Upper lobe of left lung (tissue), 6 donors: Measurements from ENCODE around the gene KAT6B. TPM values are rescaled to one million over a fixed set of nuclear protein-coding genes. Genes with fewer than 3 reads are reported as not detected.

Experiments used
- ATAC-seq, 2 donors: fragments of 200-7000 bp; cut with Tn5 transposase; one replicate each; pipeline ENCODE4 v1.9.1; 2022; ENCODE audit warnings: mild to moderate bottlenecking in 2 of 2, moderate library complexity in 2 of 2; ENCODE audit not compliant: low FRiP score in 2 of 2
- DNase-seq, 2 donors: peaks; one replicate each; pipeline ENCODE4 v3.0.0-alpha.2; 2019 to 2020
- H3K27ac ChIP-seq, 4 donors: fragments of 200-600 bp; sonication (generic); one replicate each; pipeline ENCODE4 v1.5.1; 2016 to 2019
- H3K27me3 ChIP-seq, 4 donors: fragments of 200-600 bp; sonication (generic); one replicate each; pipeline ENCODE4 v1.5.1; 2017 to 2019
- H3K36me3 ChIP-seq, 4 donors: fragments of 200-600 bp; sonication (generic); one replicate each; pipeline ENCODE4 v1.5.1; 2016 to 2019
- H3K4me1 ChIP-seq, 4 donors: fragments of 200-600 bp; sonication (generic); one replicate each; pipeline ENCODE4 v1.5.1; 2018 to 2019
- H3K4me3 ChIP-seq, 4 donors: fragments of 200-600 bp; sonication (generic); one replicate each; pipeline ENCODE4 v1.5.1; 2017 to 2019; ENCODE audit warnings: mild to moderate bottlenecking in 2 of 4, moderate library complexity in 1 of 4
- H3K9me3 ChIP-seq, 4 donors: fragments of 200-600 bp; sonication (generic); one replicate each; pipeline ENCODE4 v1.5.1; 2018 to 2019
- CTCF ChIP-seq, 6 experiments: fragments of 450-650 bp in 4 of 6; fragments of 200-600 bp in 2 of 6; sonication (generic) in 2 of 6; IDR thresholded peaks; one replicate each; pipeline ENCODE4 v1.5.1; 2016 to 2019; ENCODE audit warnings: antibody characterized with exemption in 6 of 6
- EP300 ChIP-seq, 4 donors: sonication (generic); formaldehyde crosslinking; IDR thresholded peaks; one replicate each; pipeline ENCODE4 v1.5.1; 2017; ENCODE audit warnings: antibody characterized with exemption in 4 of 4, control low read depth in 2 of 4
- POLR2A ChIP-seq, 4 donors: fragments of 450-650 bp; IDR thresholded peaks; one replicate each; pipeline ENCODE4 v1.5.1; 2016 to 2017; ENCODE audit warnings: antibody characterized with exemption in 4 of 4, mild to moderate bottlenecking in 2 of 4
- POLR2AphosphoS5 ChIP-seq, 2 donors: sonication (generic); formaldehyde crosslinking; IDR thresholded peaks; one replicate each; pipeline ENCODE4 v1.5.1; 2017; ENCODE audit warnings: antibody characterized with exemption in 2 of 2
- WGBS, 2 donors: methylation state at CpG; one replicate each; pipeline ENCODE4 v1.1.5; 2017 to 2018; 5-methylcytosine and 5-hydroxymethylcytosine counted together
- total RNA-seq, 6 donors: library from RNA; depleted of rRNA in 4 of 6; stranded (reverse); fragments of >200 nt in 4 of 6; gene quantifications; one replicate each; pipeline versions ENCODE4 v1.1.0 to v1.2.1, GENCODE V29; 2016 to 2021
- donor health status: DM: no; HTN: no; CAD: no; lungs with moderate emphysema.
- donor health status: DM: no; HTN: yes; CAD: no; lungs with severe emphysema.

KAT6B gene
- total RNA-seq, 6 donors from 2014 or later: 35.2 to 78.4 (median 38.0) TPM

DNA sequence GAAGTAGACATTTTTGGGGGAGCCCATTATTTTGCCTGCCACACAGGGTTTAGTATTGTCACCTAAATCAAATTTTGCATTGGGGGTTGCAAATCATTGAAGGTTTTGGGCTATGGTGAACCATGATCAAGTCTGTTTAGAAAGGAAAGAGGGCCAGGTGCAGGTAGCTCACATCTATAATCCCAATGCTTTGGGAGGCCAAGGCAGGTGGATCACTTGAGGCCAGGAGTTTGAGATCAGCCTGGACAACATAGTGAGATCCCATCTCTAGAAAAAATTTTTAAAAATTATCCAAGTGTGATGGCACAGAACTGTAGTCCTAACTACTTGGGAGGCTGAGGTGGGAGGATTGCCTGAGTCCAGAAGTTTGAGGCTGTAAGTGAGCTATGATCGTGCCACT lies 31.2 kb downstream of the KAT6B start:
- ATAC-seq (no peak), DNase-seq (no peak)
- Histone ChIP-seq H3K9me3 (no peaks in the 10 kb centered on the region), H3K4me1 (peaks cover 19 to 36% (median 28%) of the 10 kb centered on the region in 4 donors), H3K36me3 (no peaks in the 10 kb centered on the region), H3K27me3 (no peaks in the 10 kb centered on the region), H3K4me3 (no peak overlapping the region), H3K27ac (no peak overlapping the region)
- 97 to 100% methylated on average over 1 of the region's 1 CpG for WGBS, 2 donors
- TF ChIP-seq CTCF (IDR thresholded peaks at IDR 0.05) (no peak), EP300 (IDR thresholded peaks at IDR 0.05) (no peak), POLR2AphosphoS5 (IDR thresholded peaks at IDR 0.05) (no peak), POLR2A (IDR thresholded peaks at IDR 0.05) (no peak)

- no peaks in the 10 kb centered on the region for H3K27me3 ChIP-seq
- no peak overlapping the region for H3K4me3 ChIP-seq
- H3K4me1 ChIP-seq: peaks cover 11 to 35% (median 18%) of the 10 kb centered on the region in 4 donors
- WGBS, 2 donors: 82 to 86% methylated on average over 1 of the region's 1 CpG
- no peaks in the 10 kb centered on the region for H3K36me3 ChIP-seq
- no peaks in the 10 kb centered on the region for H3K9me3 ChIP-seq
- ATAC-seq (no peak), DNase-seq (no peak)
- no peak overlapping the region for H3K27ac ChIP-seq
- TF ChIP-seq EP300 (IDR thresholded peaks at IDR 0.05) (no peak), POLR2AphosphoS5 (IDR thresholded peaks at IDR 0.05) (no peak)
These were observed 33.1 kb downstream of the KAT6B start for GRCh38 chr10:74859546-74859945.

GRCh38 chr10:74862625-74863024 lies 36.2 kb downstream of the KAT6B start:
- no peaks in the 10 kb centered on the region for H3K36me3 ChIP-seq
- H3K27ac ChIP-seq: no peak overlapping the region
- TF ChIP-seq EP300 (IDR thresholded peaks at IDR 0.05): no peak
- no peak for TF ChIP-seq POLR2AphosphoS5 (IDR thresholded peaks at IDR 0.05)
- TF ChIP-seq CTCF (IDR thresholded peaks at IDR 0.05): no peak
- no peak for TF ChIP-seq POLR2A (IDR thresholded peaks at IDR 0.05)
- no peaks in the 10 kb centered on the region for H3K9me3 ChIP-seq
- no peak overlapping the region for H3K4me3 ChIP-seq
- WGBS, 2 donors: 77 to 78% methylated on average over 7 of the region's 7 CpGs
- no peak for ATAC-seq
- no peak for DNase-seq
- H3K4me1 ChIP-seq: peaks cover 0 to 25% (median 9%) of the 10 kb centered on the region in 4 donors
- no peaks in the 10 kb centered on the region for H3K27me3 ChIP-seq

DNA sequence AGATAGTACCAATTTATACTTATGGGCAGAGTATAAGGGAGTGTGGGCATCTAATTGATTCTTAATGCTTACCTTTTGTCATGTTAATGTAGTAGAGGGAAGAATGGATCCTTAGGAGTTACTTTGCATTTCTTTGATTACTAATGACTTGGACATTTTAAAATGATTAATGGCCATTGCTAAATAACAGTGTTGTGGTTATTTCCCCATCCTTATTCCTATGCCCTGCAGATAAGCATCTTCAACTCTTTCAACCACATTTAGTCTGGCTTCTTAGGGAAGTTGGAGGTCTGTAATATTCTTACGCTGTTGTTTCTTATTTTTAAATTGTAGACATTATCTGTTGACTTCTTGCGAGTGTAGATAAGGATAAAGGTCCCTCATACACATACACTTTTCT lies 37.2 kb downstream of the KAT6B start:
- no peaks in the 10 kb centered on the region for H3K9me3 ChIP-seq
- TF ChIP-seq POLR2A (IDR thresholded peaks at IDR 0.05): no peak
- H3K4me1 ChIP-seq: peaks cover 0 to 25% (median 9%) of the 10 kb centered on the region in 4 donors
- no peak overlapping the region for H3K27ac ChIP-seq
- no peak for ATAC-seq
- H3K4me3 ChIP-seq: no peak overlapping the region
- WGBS, 2 donors: 44 to 67% methylated on average over 2 of the region's 2 CpGs
- no peak for DNase-seq
- no peaks in the 10 kb centered on the region for H3K27me3 ChIP-seq
- no peaks in the 10 kb centered on the region for H3K36me3 ChIP-seq

- DNase-seq: no peak
- Histone ChIP-seq H3K4me3 (no peak overlapping the region), H3K9me3 (no peaks in the 10 kb centered on the region), H3K4me1 (peaks cover 3 to 14% (median 9%) of the 10 kb centered on the region in 4 donors), H3K36me3 (no peaks in the 10 kb centered on the region), H3K27me3 (no peaks in the 10 kb centered on the region), H3K27ac (no peak overlapping the region)
- no peak for ATAC-seq
- TF ChIP-seq EP300 (IDR thresholded peaks at IDR 0.05) (no peak), POLR2A (IDR thresholded peaks at IDR 0.05) (no peak), CTCF (IDR thresholded peaks at IDR 0.05) (no peak), POLR2AphosphoS5 (IDR thresholded peaks at IDR 0.05) (no peak)
- WGBS, 2 donors: 85 to 91% methylated on average over 3 of the region's 3 CpGs
These were observed 41.0 kb downstream of the KAT6B start for GRCh38 chr10:74867351-74867750.

DNA sequence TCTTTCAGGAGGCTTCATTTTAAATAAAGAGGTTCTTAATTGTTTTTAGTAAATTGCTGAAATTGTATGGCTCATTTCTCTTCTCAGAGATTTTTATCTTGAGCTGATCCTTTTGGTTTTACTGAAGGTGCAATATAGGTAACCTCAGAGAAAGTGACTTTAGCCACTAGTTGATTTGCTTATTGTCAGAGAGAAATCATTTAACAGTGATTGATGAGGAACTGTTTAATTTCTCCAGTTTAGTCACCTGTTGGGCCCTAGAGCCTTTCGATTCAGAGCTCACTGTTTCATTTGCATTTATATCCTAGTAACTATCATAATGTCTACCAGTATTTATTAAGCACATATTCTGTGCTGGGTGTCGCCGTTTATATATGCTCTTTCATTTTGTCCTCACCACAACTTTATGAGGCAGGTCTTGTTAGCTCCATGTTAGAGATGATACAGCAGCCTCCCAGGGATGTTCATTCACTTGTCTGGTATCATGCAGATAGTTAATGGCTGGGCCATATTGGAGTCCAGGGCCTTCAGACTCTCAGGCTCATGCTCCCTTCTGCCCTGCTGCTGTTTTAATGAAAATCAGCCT lies 42.1 kb downstream of the KAT6B start:
- ATAC-seq (no peak), DNase-seq (no peak)
- Histone ChIP-seq H3K4me3 (no peak overlapping the region), H3K27ac (no peak overlapping the region), H3K4me1 (peaks cover 0 to 15% (median 4%) of the 10 kb centered on the region in 4 donors), H3K36me3 (no peaks in the 10 kb centered on the region), H3K9me3 (no peaks in the 10 kb centered on the region), H3K27me3 (no peaks in the 10 kb centered on the region)
- TF ChIP-seq EP300 (IDR thresholded peaks at IDR 0.05): no peak
- TF ChIP-seq POLR2AphosphoS5 (IDR thresholded peaks at IDR 0.05): no peak
- TF ChIP-seq CTCF (IDR thresholded peaks at IDR 0.05): no peak
- TF ChIP-seq POLR2A (IDR thresholded peaks at IDR 0.05): no peak
- WGBS, 2 donors: 85 to 92% methylated on average over 3 of the region's 3 CpGs
